Esophagus muscularis mucosa (tissue), 3 donors: ENCODE measurements around the gene DAD1.

Experiments used
- POLR2A ChIP-seq: fragments of 450-650 bp; IDR thresholded peaks from one replicate; pipeline ENCODE4 v1.6.1; 2017; ENCODE audit warnings: antibody characterized with exemption, moderate library complexity, mild to moderate bottlenecking, low read depth
- POLR2AphosphoS5 ChIP-seq, 2 donors: sonication (generic); formaldehyde crosslinking; IDR thresholded peaks; one replicate each; pipeline ENCODE4 v1.6.1; 2017; ENCODE audit warnings: antibody characterized with exemption in 2 of 2
- TF ChIP-seq, protein P1 (sequence below), 3 experiments: fragments of 200-600 bp in 2 of 3; fragments of 450-650 bp in 1 of 3; sonication (generic) in 2 of 3; IDR thresholded peaks; one replicate each; pipeline ENCODE4 v1.5.1; 2017 to 2019; ENCODE audit warnings: antibody characterized with exemption in 3 of 3, mild to moderate bottlenecking in 2 of 3, moderate library complexity in 1 of 3

DNA sequence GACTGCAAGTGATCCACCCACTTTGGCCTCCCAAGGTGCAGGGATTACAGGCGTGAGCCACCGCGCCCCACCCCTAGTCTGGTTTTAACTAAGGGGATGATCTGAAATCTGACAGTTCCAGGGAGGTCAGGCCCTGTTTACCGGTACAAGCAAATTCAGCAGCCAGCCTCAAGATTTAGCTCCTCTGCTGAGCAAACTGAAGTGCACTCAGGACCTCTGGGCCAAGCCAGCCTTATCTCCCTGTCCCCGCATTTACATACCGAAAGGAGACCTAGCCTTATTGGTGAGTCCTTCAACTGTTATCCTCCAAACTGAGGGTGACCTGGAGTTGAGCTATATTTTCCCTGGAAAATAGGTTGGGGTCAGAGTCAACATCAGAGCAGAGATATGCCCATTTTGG lies 8.2 kb upstream of the DAD1 start:
- TF ChIP-seq POLR2AphosphoS5 (IDR thresholded peaks at IDR 0.05) (no peak), POLR2A (no peak)
- TF ChIP-seq, protein P1, sequence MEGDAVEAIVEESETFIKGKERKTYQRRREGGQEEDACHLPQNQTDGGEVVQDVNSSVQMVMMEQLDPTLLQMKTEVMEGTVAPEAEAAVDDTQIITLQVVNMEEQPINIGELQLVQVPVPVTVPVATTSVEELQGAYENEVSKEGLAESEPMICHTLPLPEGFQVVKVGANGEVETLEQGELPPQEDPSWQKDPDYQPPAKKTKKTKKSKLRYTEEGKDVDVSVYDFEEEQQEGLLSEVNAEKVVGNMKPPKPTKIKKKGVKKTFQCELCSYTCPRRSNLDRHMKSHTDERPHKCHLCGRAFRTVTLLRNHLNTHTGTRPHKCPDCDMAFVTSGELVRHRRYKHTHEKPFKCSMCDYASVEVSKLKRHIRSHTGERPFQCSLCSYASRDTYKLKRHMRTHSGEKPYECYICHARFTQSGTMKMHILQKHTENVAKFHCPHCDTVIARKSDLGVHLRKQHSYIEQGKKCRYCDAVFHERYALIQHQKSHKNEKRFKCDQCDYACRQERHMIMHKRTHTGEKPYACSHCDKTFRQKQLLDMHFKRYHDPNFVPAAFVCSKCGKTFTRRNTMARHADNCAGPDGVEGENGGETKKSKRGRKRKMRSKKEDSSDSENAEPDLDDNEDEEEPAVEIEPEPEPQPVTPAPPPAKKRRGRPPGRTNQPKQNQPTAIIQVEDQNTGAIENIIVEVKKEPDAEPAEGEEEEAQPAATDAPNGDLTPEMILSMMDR (IDR thresholded peaks at IDR 0.05): no peak
